H9 (cell line): ENCODE results near the gene ZMIZ1. TPM values are rescaled to one million over a fixed set of nuclear protein-coding genes. Genes with fewer than 3 reads are reported as not detected.
A peak's percentile ranks its signal among the peaks of the same experiment; 100 is the strongest.

Experiments used
- DNase-seq: peaks from one replicate; pipeline ENCODE4 v3.0.0-alpha.2; 2017
- H2AFZ ChIP-seq: one replicate; pipeline ENCODE4 v1.6.1; 2013; ENCODE audit warnings: mild to moderate bottlenecking, low read length, control low read depth, moderate library complexity
- H2AK5ac ChIP-seq: 2 replicates; pipeline ENCODE4 v1.6.1; 2013; ENCODE audit warnings: low read length, control low read depth, mixed read lengths; ENCODE audit not compliant: insufficient read length
- H2BK120ac ChIP-seq: one replicate; pipeline ENCODE4 v1.6.1; 2013; ENCODE audit warnings: low read depth, mild to moderate bottlenecking, low read length, control low read depth, inconsistent platforms; ENCODE audit not compliant: poor library complexity, severe bottlenecking
- H2BK12ac ChIP-seq: 2 replicates; pipeline ENCODE4 v1.6.1; 2013; ENCODE audit warnings: low read length, control low read depth, mixed read lengths, low read depth; ENCODE audit not compliant: insufficient read length
- H2BK15ac ChIP-seq: 2 replicates; pipeline ENCODE4 v1.6.1; 2013; ENCODE audit warnings: low read depth, low read length, control low read depth
- H2BK20ac ChIP-seq: one replicate; pipeline ENCODE4 v1.6.1; 2013; ENCODE audit warnings: low read depth, mild to moderate bottlenecking, low read length, control low read depth, inconsistent platforms; ENCODE audit not compliant: poor library complexity, severe bottlenecking
- H2BK5ac ChIP-seq: 2 replicates; pipeline ENCODE4 v1.6.1; 2013; ENCODE audit warnings: low read length, control low read depth, mixed read lengths; ENCODE audit not compliant: insufficient read length
- H3K14ac ChIP-seq: 2 replicates; pipeline ENCODE4 v1.6.1; 2013; ENCODE audit warnings: low read length, control low read depth; ENCODE audit not compliant: insufficient read depth
- H3K18ac ChIP-seq: 2 replicates; pipeline ENCODE4 v1.6.1; 2013; ENCODE audit warnings: low read depth, mild to moderate bottlenecking, mixed read lengths, low read length, control low read depth; ENCODE audit not compliant: insufficient read length
- H3K23ac ChIP-seq: 2 replicates; pipeline ENCODE4 v1.6.1; 2013; ENCODE audit warnings: low read length, control low read depth, mixed read lengths, low read depth; ENCODE audit not compliant: insufficient read length
- H3K23me2 ChIP-seq: 2 replicates; pipeline ENCODE4 v1.6.1; 2013; ENCODE audit warnings: low read depth, mild to moderate bottlenecking, mixed read lengths, low read length, control low read depth; ENCODE audit not compliant: insufficient read length, poor library complexity, severe bottlenecking
- H3K27ac ChIP-seq: 2 replicates; pipeline ENCODE4 v1.5.1; 2013; ENCODE audit warnings: low read length, control low read depth, mixed read lengths, low read depth; ENCODE audit not compliant: insufficient read length
- H3K27me3 ChIP-seq: 2 replicates; pipeline ENCODE4 v1.6.1; 2013; ENCODE audit warnings: low read length, control low read depth, inconsistent platforms; ENCODE audit not compliant: insufficient read depth
- H3K4ac ChIP-seq: 2 replicates; pipeline ENCODE4 v1.6.1; 2013; ENCODE audit warnings: low read depth, mild to moderate bottlenecking, control low read depth, inconsistent platforms, low read length, moderate library complexity
- H3K4me1 ChIP-seq: 2 replicates; pipeline ENCODE4 v1.6.1; 2013; ENCODE audit warnings: low read length, control low read depth, inconsistent platforms; ENCODE audit not compliant: insufficient read depth
- H3K4me2 ChIP-seq: 2 replicates; pipeline ENCODE4 v1.6.1; 2013; ENCODE audit warnings: low read length, control low read depth, mixed read lengths; ENCODE audit not compliant: insufficient read length, insufficient read depth
- H3K56ac ChIP-seq: 2 replicates; pipeline ENCODE4 v1.6.1; 2013; ENCODE audit warnings: low read depth, mild to moderate bottlenecking, mixed read lengths, low read length, control low read depth; ENCODE audit not compliant: insufficient read length
- H3K79me1 ChIP-seq: 2 replicates; pipeline ENCODE4 v1.6.1; 2013; ENCODE audit warnings: low read depth, mild to moderate bottlenecking, moderate library complexity, low read length, control low read depth, inconsistent platforms; ENCODE audit not compliant: insufficient read depth, poor library complexity, severe bottlenecking
- H3K79me2 ChIP-seq: 2 replicates; pipeline ENCODE4 v1.6.1; 2013; ENCODE audit warnings: low read length, control low read depth, inconsistent platforms; ENCODE audit not compliant: insufficient read depth
- H3K9ac ChIP-seq: 2 replicates; pipeline ENCODE4 v1.6.1; 2013; ENCODE audit warnings: low read length, control low read depth, mixed read lengths; ENCODE audit not compliant: insufficient read length; ENCODE audit errors: extremely low read depth
- H3K9me3 ChIP-seq: one replicate; pipeline ENCODE4 v1.6.1; 2013; ENCODE audit warnings: low read depth, low read length, inconsistent platforms; ENCODE audit not compliant: control insufficient read depth
- H3T11ph ChIP-seq: one replicate; pipeline ENCODE4 v1.6.1; 2013; ENCODE audit warnings: mild to moderate bottlenecking, low read length, control low read depth, inconsistent platforms
- H4K20me1 ChIP-seq: one replicate; pipeline ENCODE4 v1.6.1; 2013; ENCODE audit not compliant: control insufficient read depth, insufficient read length, insufficient read depth
- H4K5ac ChIP-seq: 2 replicates; pipeline ENCODE4 v1.6.1; 2013; ENCODE audit warnings: low read depth, mild to moderate bottlenecking, mixed read lengths, low read length, control low read depth; ENCODE audit not compliant: insufficient read length
- H4K8ac ChIP-seq: replicated peaks from 2 replicates; pipeline ENCODE4 v1.6.1; 2013; ENCODE audit warnings: low read length, control low read depth, mixed read lengths, low read depth; ENCODE audit not compliant: insufficient read length
- H4K91ac ChIP-seq: 2 replicates; pipeline ENCODE4 v1.6.1; 2013; ENCODE audit warnings: low read depth, mild to moderate bottlenecking, moderate library complexity, mixed read lengths, low read length, control low read depth; ENCODE audit not compliant: insufficient read length
- H3K27ac Mint-ChIP-seq, 3 experiments: 2 replicates in 2 of 3; 3 replicates in 1 of 3; pipeline ENCODE4 v1.8.0; 2020 to 2021; ENCODE audit warnings: mixed read lengths in 3 of 3, mild to moderate bottlenecking in 1 of 3, moderate library complexity in 1 of 3
- H3K27me3 Mint-ChIP-seq: 2 replicates; pipeline ENCODE4 v1.8.0; 2021; ENCODE audit warnings: low read depth, mild to moderate bottlenecking, moderate library complexity, mixed read lengths
- H3K36me3 Mint-ChIP-seq, 3 experiments: 2 replicates in 2 of 3; 3 replicates in 1 of 3; pipeline ENCODE4 v1.8.0; 2020 to 2021; ENCODE audit warnings: low read depth in 3 of 3, mixed read lengths in 3 of 3; ENCODE audit not compliant: insufficient read depth in 1 of 3
- H3K4me1 Mint-ChIP-seq, 2 experiments: 2 replicates each; pipeline ENCODE4 v1.8.0; 2020; ENCODE audit warnings: mixed read lengths in 2 of 2
- H3K4me3 Mint-ChIP-seq, 2 experiments: 2 replicates in 1 of 2; 3 replicates in 1 of 2; pipeline ENCODE4 v1.8.0; 2020 to 2021; ENCODE audit warnings: mild to moderate bottlenecking in 2 of 2, mixed read lengths in 2 of 2, moderate library complexity in 1 of 2
- H3K9me3 Mint-ChIP-seq, 2 experiments: 2 replicates in 1 of 2; 3 replicates in 1 of 2; pipeline ENCODE4 v1.8.0; 2020; ENCODE audit warnings: mild to moderate bottlenecking in 2 of 2, mixed read lengths in 2 of 2, moderate library complexity in 1 of 2
- CTCF ChIP-seq: fragments of 200-600 bp; sonication (generic); conservative IDR thresholded peaks from 3 replicates; pipeline ENCODE4 v1.8.0; 2021; ENCODE audit warnings: antibody characterized with exemption, mild to moderate bottlenecking
- WGBS: extraction: QIAGEN DNeasy Blood & Tissue Kit; methylation state at CpG from one replicate; pipeline ENCODE4 v1.1.7; 2013; ENCODE audit warnings: missing lambda C conversion rate, low lambda C conversion rate, mixed read lengths; ENCODE audit not compliant: insufficient read length; ENCODE audit errors: extremely low coverage; 5-methylcytosine and 5-hydroxymethylcytosine counted together
- total RNA-seq: library from RNA; stranded (reverse); gene quantifications from 2 replicates; pipeline ENCODE4 v1.2.1, GENCODE V29; 2021

The ZMIZ1 gene
- total RNA-seq, 1 experiment from 2014 or later: 36.9 TPM

GRCh38 chr10:79150444-79150754 lies 81.6 kb downstream of the ZMIZ1 start:
- H3K14ac ChIP-seq: no peak overlapping the region
- no peaks in the 10 kb centered on the region for H3K27me3 ChIP-seq
- Mint-ChIP-seq H3K4me1 (peaks cover 26 to 32% of the 10 kb centered on the region in 2 experiments), H3K36me3 (no peaks in the 10 kb centered on the region; a peak in 2 of 7 replicates), H3K27me3 (no peaks in the 10 kb centered on the region), H3K4me3 (no peak overlapping the region), H3K9me3 (no peaks in the 10 kb centered on the region), H3K27ac (peak overlapping the region; percentile 44 to 77 (median 58); a peak in 2 of 7 replicates)
- no peaks in the 10 kb centered on the region for H3K23me2 ChIP-seq
- H3K4me1 ChIP-seq: peaks cover 2% of the 10 kb centered on the region; the same call in 1 of the 2 replicates
- DNase-seq: no peak
- no peak for TF ChIP-seq CTCF
- H3K56ac ChIP-seq: no peak overlapping the region
- no peak overlapping the region for H3K23ac ChIP-seq
- H2BK12ac ChIP-seq: no peak overlapping the region
- no peaks in the 10 kb centered on the region for H3K79me2 ChIP-seq
- H4K8ac ChIP-seq: no peak overlapping the region
- no peak overlapping the region for H4K91ac ChIP-seq
- no peaks in the 10 kb centered on the region for H3K9me3 ChIP-seq
- H3K4ac ChIP-seq: no peak overlapping the region
- no peak overlapping the region for H4K5ac ChIP-seq
- H2BK5ac ChIP-seq: no peak overlapping the region
- H3K4me2 ChIP-seq: no peak overlapping the region
- H2BK15ac ChIP-seq: no peak overlapping the region
- H2AFZ ChIP-seq: no peak overlapping the region
- H2BK120ac ChIP-seq: no peak overlapping the region
- H4K20me1 ChIP-seq: no peaks in the 10 kb centered on the region
- H3K79me1 ChIP-seq: no peaks in the 10 kb centered on the region
- no peak overlapping the region for H3K27ac ChIP-seq
- H2BK20ac ChIP-seq: no peak overlapping the region
- no CpG with 5 or more reads among the region's 1 CpG for WGBS
- no peak overlapping the region for H3T11ph ChIP-seq
- H2AK5ac ChIP-seq: no peak overlapping the region
- H3K9ac ChIP-seq: no peak overlapping the region
- no peak overlapping the region for H3K18ac ChIP-seq
